ENCODE measurements around the gene PFKFB2.

Gene PFKFB2

DNA sequence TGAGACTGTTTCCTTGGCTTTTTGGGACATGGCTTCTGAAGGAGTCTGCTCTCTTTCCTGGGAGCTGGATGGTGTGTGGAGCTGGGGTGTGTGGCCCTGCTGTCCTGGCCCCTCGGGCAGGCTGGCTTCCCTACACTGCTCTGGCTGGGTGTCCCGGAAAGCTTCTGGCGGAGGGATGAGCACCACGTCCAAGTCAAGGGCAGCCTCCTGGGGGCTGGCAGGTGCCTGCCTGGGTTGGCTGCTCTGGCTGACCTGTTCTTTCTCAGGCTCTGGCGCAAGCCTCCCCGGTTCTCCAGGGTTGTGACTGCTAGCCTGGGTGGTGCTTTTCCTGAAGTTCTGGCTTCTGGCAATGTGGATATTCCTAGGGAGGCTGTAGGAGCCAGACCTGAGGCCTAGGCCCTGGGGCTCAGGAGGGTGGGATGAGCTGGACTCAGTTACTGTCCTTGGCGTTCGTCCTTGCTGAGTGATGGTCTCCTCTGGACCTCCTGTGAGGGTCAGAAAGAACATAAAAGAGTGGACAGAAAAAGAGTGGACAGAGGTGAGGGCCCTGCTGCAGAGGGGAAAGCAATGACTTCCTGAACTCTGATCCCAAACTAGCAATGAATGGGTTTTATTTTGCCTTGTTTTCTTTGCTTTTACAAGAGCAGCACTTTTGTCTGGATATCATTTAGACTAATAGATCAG is 29.9 kb upstream of the PFKFB2 start:
- no peak for DNase-seq

- DNase-seq, result no peak
Observed at GRCh38 chr1:207024202-207025145, 28.6 kb upstream of the PFKFB2 start.

DNA sequence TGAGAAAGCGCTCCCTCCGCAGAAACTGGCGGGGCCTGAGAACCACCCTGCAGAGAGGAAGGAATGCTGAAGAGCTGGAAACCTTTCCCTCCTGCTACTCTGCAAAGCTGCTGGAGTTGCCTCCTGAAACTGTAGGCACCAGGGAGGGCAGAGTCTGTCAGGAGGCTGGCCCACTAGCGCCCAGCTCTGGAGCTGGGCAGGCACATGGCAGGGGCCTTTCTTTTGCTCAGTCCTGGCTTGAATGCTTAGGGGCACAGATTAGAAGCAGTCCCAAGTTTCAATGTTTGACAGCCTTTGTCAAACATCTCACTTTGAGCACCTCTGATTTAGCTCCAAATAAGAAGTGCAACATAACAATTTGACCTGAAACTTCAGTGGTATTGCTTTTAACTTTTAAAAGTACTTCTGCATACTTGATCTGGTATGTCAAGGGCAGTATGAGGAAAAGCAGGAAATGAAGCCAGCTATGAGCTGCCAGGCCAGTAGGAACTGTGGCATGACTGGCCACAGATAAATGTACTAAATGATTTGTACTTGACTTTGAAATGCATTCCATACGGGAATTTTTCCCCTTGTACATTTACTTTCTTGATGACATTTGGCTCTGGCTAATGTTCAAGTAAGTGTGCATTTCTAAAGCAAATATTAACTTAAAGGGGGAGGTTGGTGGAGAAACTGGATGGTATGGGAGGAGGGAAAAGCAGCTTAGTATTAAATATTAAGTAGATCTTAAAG is 27.8 kb upstream of the PFKFB2 start:
- no peak for DNase-seq

DNA sequence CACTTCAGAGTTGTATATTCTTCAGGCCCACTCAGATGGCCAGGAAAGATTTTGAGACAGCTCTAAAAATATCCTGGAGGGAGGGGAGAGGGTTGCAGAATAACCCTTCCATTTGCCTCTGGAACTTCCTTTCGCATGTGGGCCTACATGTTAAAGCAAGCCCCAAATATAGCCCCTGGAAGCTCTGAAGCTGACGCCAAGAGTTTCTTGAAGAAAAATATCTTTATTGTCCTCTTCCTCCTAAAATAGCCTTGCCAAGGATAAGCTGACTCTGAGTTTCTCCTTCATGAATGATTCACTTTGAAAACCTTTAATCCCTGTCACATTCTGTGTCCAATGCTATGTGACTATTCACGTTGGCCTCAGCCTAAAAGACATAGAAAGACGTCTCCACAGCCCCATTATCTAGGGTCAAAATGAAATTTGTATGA is 27.0 kb upstream of the PFKFB2 start:
- no peak for DNase-seq

GRCh38 chr1:207027206-207027777 is 25.8 kb upstream of the PFKFB2 start:
- DNase-seq, result no peak

- no peak for DNase-seq
Observed at GRCh38 chr1:207027921-207028320, 25.2 kb upstream of the PFKFB2 start.

DNA sequence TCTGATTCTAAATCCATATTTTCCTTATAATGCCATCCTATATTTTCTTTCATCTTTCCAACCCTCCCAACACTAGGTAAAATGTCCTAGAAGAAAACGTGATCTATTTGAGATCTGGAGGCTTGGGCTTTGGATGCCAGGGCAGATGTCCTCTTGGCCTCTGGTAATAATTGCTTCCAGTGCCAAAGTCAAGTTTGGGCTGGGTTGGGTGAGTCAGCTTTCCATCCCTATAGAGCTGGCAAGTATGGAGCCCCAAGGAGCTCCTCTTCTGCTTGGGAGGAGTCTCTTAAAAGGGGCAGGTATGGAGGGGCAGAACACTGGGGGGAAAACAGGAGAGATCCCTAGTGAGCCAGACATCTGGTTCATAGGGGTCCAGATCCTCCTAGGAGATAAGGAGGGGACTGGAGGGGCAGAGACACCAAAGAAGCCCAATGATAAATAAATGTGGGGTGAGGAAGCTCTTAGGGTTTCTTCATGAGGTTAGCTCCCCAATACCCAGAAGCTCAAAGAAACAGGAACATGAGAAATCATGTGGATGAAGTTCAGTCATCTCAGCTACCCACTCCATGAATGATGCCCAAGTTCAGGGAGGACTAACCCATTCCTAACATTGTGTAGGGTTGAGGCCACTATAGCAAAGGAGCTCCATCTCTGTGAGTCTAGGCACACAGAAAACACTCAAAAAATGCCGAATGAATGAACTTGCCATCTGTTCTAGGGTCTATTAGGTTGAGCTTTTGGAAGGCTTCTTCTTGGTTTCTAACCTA is 24.0 kb upstream of the PFKFB2 start:
- no peak for DNase-seq

DNA sequence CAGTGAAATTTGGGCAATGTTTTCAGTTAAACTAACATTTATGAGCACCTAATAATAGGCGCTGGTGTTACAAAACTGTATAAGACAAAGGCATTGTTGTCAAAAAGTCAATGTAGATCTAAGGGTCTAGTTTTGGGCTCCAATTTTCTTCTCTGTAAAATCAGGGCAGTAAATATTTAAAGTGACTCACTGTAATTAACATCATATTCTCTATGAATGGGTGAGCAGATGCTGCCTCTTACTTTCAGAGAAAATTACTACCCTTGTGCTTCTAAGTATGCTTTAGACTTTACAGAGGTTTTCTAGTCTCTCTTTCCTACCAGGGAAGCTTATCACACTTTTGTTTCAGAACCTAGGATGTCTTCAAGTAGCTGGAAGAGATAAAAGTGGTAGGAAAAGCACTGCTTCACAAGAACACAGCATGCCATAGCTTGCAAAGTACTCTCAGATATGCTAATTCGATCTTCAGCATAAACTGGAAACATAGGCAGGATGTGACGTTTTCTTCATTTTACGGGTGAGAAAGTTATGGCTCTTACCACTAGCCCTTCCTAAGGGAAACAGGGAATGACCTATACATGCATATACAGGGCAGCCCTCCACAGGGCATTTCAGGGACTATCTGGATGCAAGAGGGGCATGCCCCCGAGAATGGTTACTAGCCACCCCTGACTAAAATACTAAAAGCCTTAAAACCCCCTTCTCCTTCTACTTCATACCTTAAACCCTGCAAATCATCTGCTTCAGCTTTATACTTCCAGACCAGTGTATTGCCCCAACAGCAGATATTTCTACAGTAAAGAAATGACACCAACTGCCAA is 23.2 kb upstream of the PFKFB2 start:
- DNase-seq, result no peak

- DNase-seq, result no peak
Observed at GRCh38 chr1:207030522-207031009, 22.5 kb upstream of the PFKFB2 start.

DNA sequence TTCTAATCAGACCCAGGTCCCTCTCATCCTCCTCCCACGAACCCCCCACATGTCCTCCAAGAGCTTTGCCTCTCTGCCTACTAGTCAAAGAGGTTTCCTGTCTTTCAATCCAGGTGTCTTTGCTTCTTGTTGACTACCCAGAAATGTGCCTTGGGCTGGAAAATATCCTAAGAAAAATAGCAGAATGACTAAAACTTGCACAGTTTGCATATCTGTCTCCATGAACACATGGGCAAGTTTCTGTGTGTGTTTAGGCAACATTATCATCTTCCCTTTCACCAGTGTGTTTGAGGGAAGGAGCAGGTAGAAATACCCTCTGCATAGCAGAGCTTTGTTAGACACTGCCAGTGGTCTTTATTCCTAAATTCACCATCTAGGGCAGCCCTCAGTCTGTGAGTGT is 22.1 kb upstream of the PFKFB2 start:
- DNase-seq, result no peak

DNA sequence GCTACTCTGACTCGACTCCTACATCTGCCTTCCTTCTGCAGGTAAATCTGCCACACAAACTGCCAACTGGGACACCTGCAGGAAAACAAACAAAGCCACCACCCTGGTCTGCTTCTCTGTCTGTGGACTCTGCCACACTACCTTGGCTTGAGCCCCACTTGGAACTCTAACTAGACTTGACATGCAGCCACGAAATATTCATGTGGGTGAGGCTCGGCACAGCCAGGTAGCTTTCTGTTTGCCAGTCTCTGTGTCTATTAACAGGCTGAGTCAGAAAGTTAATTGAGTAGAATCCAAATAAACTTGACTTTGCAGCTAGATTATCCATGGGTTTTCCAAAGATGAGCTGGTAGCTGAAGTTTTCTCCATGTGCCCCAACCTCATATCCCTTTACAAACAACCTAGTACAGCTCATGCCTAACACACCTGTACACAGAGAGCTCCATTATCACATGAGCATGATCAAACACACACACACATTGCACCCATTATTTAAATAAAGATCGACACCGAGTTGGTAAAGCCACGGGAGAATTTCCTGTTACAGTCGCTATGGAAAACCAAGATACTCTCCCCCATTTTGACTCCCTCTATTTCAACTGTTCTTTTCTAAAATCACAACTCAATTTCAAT is 21.3 kb upstream of the PFKFB2 start:
- no peak for DNase-seq

GRCh38 chr1:207032528-207033017 is 20.5 kb upstream of the PFKFB2 start, which contains the start of gene C1orf116:
TSS of gene C1orf116 (minus strand) at chr1:207032756. CDS start at chr1:207027598, 5,158 bp downstream.
- DNase-seq, result no peak

GRCh38 chr1:207033302-207033701 is 19.8 kb upstream of the PFKFB2 start:
- DNase-seq, result no peak

- DNase-seq, result no peak
Observed at GRCh38 chr1:207034208-207034607, 18.9 kb upstream of the PFKFB2 start.

- no peak for DNase-seq
Observed at GRCh38 chr1:207034998-207035397, 18.1 kb upstream of the PFKFB2 start.

GRCh38 chr1:207035877-207036551 is 17.1 kb upstream of the PFKFB2 start:
- DNase-seq, result no peak

GRCh38 chr1:207036865-207037264 is 16.2 kb upstream of the PFKFB2 start:
- no peak for DNase-seq

- no peak for DNase-seq
Observed at GRCh38 chr1:207039380-207040180, 13.5 kb upstream of the PFKFB2 start.

DNA sequence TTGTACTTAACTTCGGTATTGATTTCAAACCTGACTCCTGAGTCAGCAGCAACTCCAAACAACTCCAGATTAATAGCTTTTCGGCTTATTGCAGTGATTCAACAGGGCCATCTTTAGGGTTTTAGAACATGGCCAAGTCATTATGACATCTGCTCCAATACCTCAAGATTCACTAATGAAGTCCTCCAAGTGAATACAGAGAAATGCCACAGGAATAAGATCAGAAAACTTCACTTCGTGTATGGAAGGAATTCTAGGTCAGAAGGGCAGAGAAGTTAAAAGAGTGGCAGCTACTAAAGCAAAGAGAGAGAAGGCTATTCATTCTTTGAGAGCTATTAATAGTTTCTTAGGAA is 12.9 kb upstream of the PFKFB2 start:
- no peak for DNase-seq
